K562 (cell line): ENCODE data around the gene ESPN. TPM values are rescaled to one million over a fixed set of nuclear protein-coding genes. Genes with fewer than 3 reads are reported as not detected.
"Not testable (repeated sequence)": the region's sequence is repeated elsewhere in the genome, so short reads cannot be mapped to it uniquely, and the experiment has no call there.

Experiments used
- ATAC-seq: fragments of 200-7000 bp; cut with Tn5 transposase; 3 replicates; pipeline ENCODE4 v1.9.1; 2020; ENCODE audit warnings: moderate library complexity
- BruUV-seq: library from RNA; stranded (reverse); fragments of 400-500 nt; replicated peaks from 2 replicates; lab custom pipeline; 2021; lab: Mats Ljungman, UMichigan
- CTCF ChIA-PET: fragments of 300-600 bp; formaldehyde crosslinking; extraction: SDS; loops from one replicate; lab custom pipeline; 2021; ENCODE audit warnings: low intra/inter-chr PET ratio; lab: Yijun Ruan, JAX
- POLR2A ChIA-PET: fragments of 300-600, 350-650 bp; sonication (Branson Sonifier 250); formaldehyde crosslinking; extraction: SDS; loops from one replicate; lab custom pipeline; 2021; ENCODE audit warnings: antibody characterized with exemption, inconsistent platforms; lab: Yijun Ruan, JAX
- DNase-seq, 4 experiments: peaks; one replicate each; pipeline versions ENCODE4 v3.0.0 to v3.0.0-alpha.2; 2011 to 2018; ENCODE audit warnings: low spot score in 3 of 4, mixed read lengths in 3 of 4; ENCODE audit errors: extremely low read depth in 1 of 4
- FAIRE-seq: peaks from 2 replicates; lab custom pipeline; 2011; peaks lifted over from hg19 to GRCh38; lab: Jason Lieb, UNC
- H2AFZ ChIP-seq: 2 replicates; pipeline ENCODE4 v1.6.0; 2011; ENCODE audit warnings: low read depth, low read length, control low read depth, inconsistent platforms
- H3K27ac ChIP-seq: fragments of 200-600 bp; 3 replicates; pipeline ENCODE4 v1.8.0; 2011; ENCODE audit warnings: low read depth, mild to moderate bottlenecking, control low read depth, inconsistent platforms, low read length, moderate library complexity, mixed read lengths; ENCODE audit errors: extremely low read depth
- H3K27me3 ChIP-seq, 2 experiments: fragments of 300-600 bp in 1 of 2; 2 replicates in 1 of 2; 3 replicates in 1 of 2; pipeline versions ENCODE4 v1.6.0 to v1.8.0; 2011; ENCODE audit warnings: inconsistent platforms in 2 of 2, low read length in 2 of 2, mild to moderate bottlenecking in 1 of 2, mixed read lengths in 1 of 2, moderate library complexity in 1 of 2; ENCODE audit not compliant: control insufficient read depth in 2 of 2, insufficient read depth in 2 of 2
- H3K36me3 ChIP-seq: fragments of 300-600 bp; 3 replicates; pipeline ENCODE4 v1.8.0; 2011; ENCODE audit warnings: mild to moderate bottlenecking, low read length, inconsistent platforms; ENCODE audit not compliant: control insufficient read depth, insufficient read depth
- H3K4me1 ChIP-seq, 2 experiments: fragments of 200-600 bp in 1 of 2; replicated peaks in 1 of 2; 2 replicates in 1 of 2; 3 replicates in 1 of 2; pipeline versions ENCODE4 v1.5.1 to v1.8.0; 2011; ENCODE audit warnings: inconsistent platforms in 2 of 2, low read length in 2 of 2, mild to moderate bottlenecking in 1 of 2, mixed read lengths in 1 of 2, moderate library complexity in 1 of 2; ENCODE audit not compliant: control insufficient read depth in 2 of 2, insufficient read depth in 2 of 2
- H3K4me2 ChIP-seq: 2 replicates; pipeline ENCODE4 v1.6.1; 2011; ENCODE audit warnings: low read length, control low read depth, inconsistent platforms, mixed read lengths; ENCODE audit not compliant: insufficient read depth
- H3K4me3 ChIP-seq: fragments of 200-600 bp; sonication (generic), shearing (Covaris generic); 2 replicates; pipeline ENCODE4 v1.5.1; 2016; ENCODE audit warnings: control low read depth, inconsistent platforms
- H3K79me2 ChIP-seq: fragments of 200-600 bp; 3 replicates; pipeline ENCODE4 v1.8.0; 2011; ENCODE audit warnings: low read length, inconsistent platforms; ENCODE audit not compliant: control insufficient read depth, insufficient read depth
- H3K9ac ChIP-seq, 2 experiments: 2 replicates each; pipeline versions ENCODE4 v1.6.0 to v1.6.1; 2011; ENCODE audit warnings: low read depth in 2 of 2, low read length in 2 of 2, control low read depth in 1 of 2, inconsistent platforms in 1 of 2, mild to moderate bottlenecking in 1 of 2, mixed read lengths in 1 of 2; ENCODE audit not compliant: insufficient read depth in 1 of 2
- H3K9me1 ChIP-seq: one replicate; pipeline ENCODE4 v1.6.0; 2011; ENCODE audit warnings: inconsistent platforms, mild to moderate bottlenecking, low read length, moderate library complexity; ENCODE audit not compliant: control insufficient read depth, insufficient read depth
- H3K9me3 ChIP-seq: replicated peaks from 2 replicates; pipeline ENCODE4 v1.5.1; 2011; ENCODE audit warnings: low read depth, low read length, inconsistent platforms; ENCODE audit not compliant: control insufficient read depth, insufficient read depth
- H4K20me1 ChIP-seq: replicated peaks from 2 replicates; pipeline ENCODE4 v1.6.1; 2011; ENCODE audit warnings: low read length, inconsistent platforms, mixed read lengths; ENCODE audit not compliant: control insufficient read depth, insufficient read depth
- BCOR ChIP-seq: fragments of 450-650 bp; IDR thresholded peaks from 2 replicates; pipeline ENCODE4 v1.6.1; 2016
- HDAC2 ChIP-seq: fragments of 450-650 bp; IDR thresholded peaks from 2 replicates; pipeline ENCODE4 v1.6.1; 2016; ENCODE audit warnings: mild to moderate bottlenecking
- KDM1A ChIP-seq, 2 experiments: fragments of 450-650 bp; IDR thresholded peaks; 2 replicates each; pipeline ENCODE4 v1.6.1; 2016; ENCODE audit warnings: mild to moderate bottlenecking in 2 of 2
- SMARCA5 ChIP-seq: fragments of 450-650 bp; IDR thresholded peaks from 2 replicates; pipeline ENCODE4 v1.6.1; 2016
- SPI1 ChIP-seq: IDR thresholded peaks from 2 replicates; pipeline ENCODE4 v1.6.1; 2011; ENCODE audit warnings: low read depth, low read length, control low read depth, borderline replicate concordance
- TFAP4 ChIP-seq: sonication (generic); formaldehyde crosslinking; IDR thresholded peaks from 2 replicates; pipeline ENCODE4 v1.8.0; 2022; ENCODE audit warnings: missing genetic modification reagents, mild to moderate bottlenecking, moderate library complexity, borderline replicate concordance
- ZBTB7A ChIP-seq: IDR thresholded peaks from 2 replicates; pipeline ENCODE4 v1.6.1; 2011; ENCODE audit warnings: low read depth, mild to moderate bottlenecking, low read length, moderate library complexity, borderline replicate concordance; ENCODE audit not compliant: control insufficient read depth
- WGBS: fragments of 100-300 bp; shearing (Covaris generic); methylation state at CpG from one replicate; pipeline ENCODE4 v1.1.6; 2016; ENCODE audit warnings: low coverage, mixed read lengths; ENCODE audit not compliant: insufficient coverage; ENCODE audit errors: missing lambda C conversion rate; 5-methylcytosine and 5-hydroxymethylcytosine counted together
- in situ Hi-C: fragments of 300-500 bp; cut with MboI; formaldehyde crosslinking; loops from 4 replicates; pipeline ENCODE4 v1.15.0; 2018; ENCODE audit warnings: inconsistent platforms, mixed read lengths
- intact Hi-C: fragments of 100-400 bp; cut with micrococcal nuclease; formaldehyde crosslinking; loops from 2 replicates; pipeline ENCODE4 v1.14.2; 2022
- polyA plus RNA-seq, 8 experiments: library from polyadenylated mRNA; depleted of rRNA in 4 of 8; stranded (reverse) in 5 of 8; unstranded in 3 of 8; fragments of >200 nt; fragmentation: Nextera tagmentation in 2 of 8; fragmentation: Illumina TruSeq in 1 of 8; extraction: Ambion mirVana in 2 of 8; extraction: Trizol in 1 of 8; gene quantifications; 2 replicates each; pipeline versions ENCODE4 v1.2.1 to v1.2.3, GENCODE V29; 2011 to 2014; ENCODE audit warnings: inconsistent platforms in 1 of 8, missing spikeins in 1 of 8
- total RNA-seq, 7 experiments: library from RNA; depleted of rRNA in 6 of 7; stranded (reverse); fragments of >200 nt in 6 of 7; fragmentation: Illumina TruSeq in 2 of 7; extraction: Trizol in 2 of 7; gene quantifications; 2 replicates each; pipeline versions ENCODE4 v1.2.1 to v1.2.3, GENCODE V29; 2011 to 2021; ENCODE audit warnings: low replicate concordance in 1 of 7

The ESPN gene
- total and polyA plus RNA-seq, 9 of the 15 experiments (the other 6 are each of a cell fraction or from before 2014, with no cell fraction given) = 0.07 to 1.2 (median 0.45) TPM; not detected in 3

DNA sequence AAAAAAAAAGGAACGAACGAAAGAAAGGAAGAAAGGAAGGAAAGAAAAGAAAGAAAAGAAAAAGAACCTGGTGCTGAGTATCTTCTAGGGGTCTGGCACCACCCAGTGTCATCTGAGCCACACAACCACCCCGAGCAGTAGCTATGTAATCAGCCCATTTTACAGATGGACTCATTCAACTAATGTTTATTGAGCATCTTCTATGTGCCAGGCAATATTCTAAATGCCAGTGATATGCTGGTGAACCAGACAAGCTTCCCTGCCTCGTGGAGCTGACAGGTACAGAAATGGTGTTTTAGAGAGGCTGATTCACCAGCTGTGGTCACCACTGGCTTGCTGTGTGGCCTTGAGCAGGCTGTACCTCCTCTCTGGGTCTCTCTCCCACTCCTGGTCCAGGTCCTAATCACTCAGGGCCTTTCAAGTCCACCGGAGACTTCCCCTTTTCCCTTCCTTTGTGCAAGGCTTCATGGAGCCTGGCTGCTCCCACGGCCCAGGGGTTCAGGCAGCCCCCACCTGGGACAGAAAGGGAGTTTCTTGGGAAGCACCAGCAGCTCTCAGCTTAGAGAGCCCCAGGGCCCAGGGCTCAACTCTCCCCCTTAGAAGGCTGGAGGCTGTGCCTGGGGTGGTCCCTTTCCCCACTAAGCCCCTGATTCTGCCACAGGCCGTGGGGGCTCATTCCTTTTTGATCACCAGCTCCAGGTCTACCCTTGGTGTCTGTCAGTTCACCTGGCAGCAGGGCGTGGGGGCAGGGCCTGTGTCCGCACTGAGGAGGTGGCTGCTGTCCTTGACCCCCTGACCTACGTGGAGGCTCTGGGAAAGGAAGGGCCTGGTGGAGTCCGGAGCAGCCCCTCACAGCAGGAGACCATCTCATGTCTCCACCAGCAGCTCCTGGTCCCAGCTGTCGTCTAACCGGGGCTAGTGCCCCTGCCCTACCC is 7.3 kb downstream of the ESPN start:
- peaks cover 5 to 44% of the 10 kb centered on the region in 2 experiments; a peak in 4 of 5 replicates for H3K27me3 ChIP-seq
- H3K9me1 ChIP-seq, BruUV-seq, H3K27ac ChIP-seq, intact Hi-C loops, H3K4me2 ChIP-seq, H3K36me3 ChIP-seq, in situ Hi-C loops, H3K9me3 ChIP-seq, H2AFZ ChIP-seq, ATAC-seq, H3K4me3 ChIP-seq, DNase-seq, H3K79me2 ChIP-seq: not testable (repeated sequence)
- H3K9ac ChIP-seq = 0 out of 4 replicates have a peak overlapping the region, but pooled peaks of 1 of the 2 experiments have one; percentile 20
- ChIA-PET CTCF (interaction anchor here (0.7 kb wide), 1 partner anchor 186 kb away, joined by 3 read pairs; no protein-coding TSS in a partner anchor), POLR2A (interaction anchor here (0.6 to 2.1 kb wide), 4 partner anchors 9 to 71 kb away, joined by 3 to 11 read pairs (median 4); no protein-coding TSS in a partner anchor)
- FAIRE-seq = peak; percentile 68
- peak; percentile 72; the same call in 1 of the 2 replicates for TF ChIP-seq SMARCA5
- TF ChIP-seq TFAP4 (CRISPR knock-in tag) = 0 out of 2 replicates have a peak, but pooled peaks have one; percentile 2
- TF ChIP-seq KDM1A (IDR thresholded peaks at IDR 0.05) = peak; percentile 47 to 72; a peak in 3 of 4 replicates
- peak; percentile 65; the same call in 1 of the 2 replicates for TF ChIP-seq HDAC2
- 0 out of 2 replicates have a peak, but pooled peaks have one; percentile 13 for TF ChIP-seq ZBTB7A
- peak; percentile 95 for TF ChIP-seq BCOR
- TF ChIP-seq SPI1 = peak; percentile 53; the same call in 1 of the 2 replicates
- WGBS = 16% methylated on average over 11 of the region's 13 CpGs
- H4K20me1 ChIP-seq = peaks cover 21% of the 10 kb centered on the region
- H3K4me1 ChIP-seq = peaks cover 22 to 44% of the 10 kb centered on the region in 2 experiments; a peak in 4 of 5 replicates
